ENCODE data around the gene TESK1. TPM values are rescaled to one million over a fixed set of nuclear protein-coding genes. Genes with fewer than 3 reads are reported as not detected.
A peak's percentile ranks its signal among the peaks of the same experiment; 100 is the strongest.

The TESK1 gene
- polyA plus RNA-seq, 3 donors, result 2.9 to 38.3 (median 2.9) TPM

- H3K27me3 Mint-ChIP-seq (ENCODE audit: low read depth in 3 of 3), result peaks cover 0 to 2% (median 0%) of the 10 kb centered on the region in 3 donors
- H3K9ac ChIP-seq (ENCODE audit: insufficient read depth, low read length, poor library complexity, severe bottlenecking), result no peak overlapping the region
- H3K4me3 ChIP-seq (replicated peaks in 1 of 3; ENCODE audit: low read depth in 2 of 3, low read length in 3 of 3), result peak overlapping the region in 1 of 3 experiments; percentile 98
- intact Hi-C loops (cut with micrococcal nuclease), result loop anchor here (5.0 to 10.0 kb wide), 5 partner anchors 51 to 208 kb away; partner anchors contain the start of genes CCDC107 (in 1 of the 2), CREB3 (in 1 of the 2), GBA2 (in 1 of the 2) and HINT2 (in 1 of the 2)
- peaks cover 27 to 35% of the 10 kb centered on the region in 2 donors for H3K4me1 ChIP-seq (ENCODE audit: control insufficient read depth in 1 of 2, insufficient read depth in 2 of 2, low read length in 2 of 2)
- DNase-seq, result no peak
- no peaks in the 10 kb centered on the region for H3K9me3 Mint-ChIP-seq
- no peak overlapping the region for H3K27ac Mint-ChIP-seq
- peaks cover 34% of the 10 kb centered on the region for H3K4me1 Mint-ChIP-seq
- H3K36me3 Mint-ChIP-seq, result peaks cover 25 to 29% of the 10 kb centered on the region in 2 donors
- H3K9me3 ChIP-seq (replicated peaks in 1 of 2; ENCODE audit: control insufficient read depth in 1 of 2, insufficient read depth in 1 of 2, low read length in 2 of 2), result no peaks in the 10 kb centered on the region
- WGBS (ENCODE audit: insufficient coverage), result 97% methylated on average over 5 of the region's 7 CpGs
- no peak overlapping the region for H3K27ac ChIP-seq (ENCODE audit: low read depth in 1 of 2, low read length in 2 of 2)
- H3K4me2 ChIP-seq (replicated peaks; ENCODE audit: extremely low read depth, low read length, poor library complexity, severe bottlenecking), result no peak overlapping the region
- H3K36me3 ChIP-seq (replicated peaks in 1 of 2; ENCODE audit: control insufficient read depth in 1 of 2, insufficient read depth in 2 of 2, low read length in 2 of 2), result peaks cover 28% of the 10 kb centered on the region in 2 donors
- H2AFZ ChIP-seq (ENCODE audit: insufficient read depth, low read depth, low read length, poor library complexity, severe bottlenecking), result no peak overlapping the region
- peak overlapping the region in 1 of 2 donors; percentile 1 for H3K4me3 Mint-ChIP-seq
- peaks cover 13% of the 10 kb centered on the region for H4K20me1 ChIP-seq (ENCODE audit: insufficient read depth, low read length)
- H3K79me2 ChIP-seq (ENCODE audit: insufficient read depth, low read length), result peaks cover 12% of the 10 kb centered on the region
- no peak for TF ChIP-seq CTCF (IDR thresholded peaks at IDR 0.05)
- H3K27me3 ChIP-seq (ENCODE audit: control insufficient read depth in 2 of 2, insufficient read depth in 2 of 2, low read length in 2 of 2), result no peaks in the 10 kb centered on the region
Measured at GRCh38 chr9:35606726-35607125, 1.7 kb downstream of the TESK1 start.

DNA sequence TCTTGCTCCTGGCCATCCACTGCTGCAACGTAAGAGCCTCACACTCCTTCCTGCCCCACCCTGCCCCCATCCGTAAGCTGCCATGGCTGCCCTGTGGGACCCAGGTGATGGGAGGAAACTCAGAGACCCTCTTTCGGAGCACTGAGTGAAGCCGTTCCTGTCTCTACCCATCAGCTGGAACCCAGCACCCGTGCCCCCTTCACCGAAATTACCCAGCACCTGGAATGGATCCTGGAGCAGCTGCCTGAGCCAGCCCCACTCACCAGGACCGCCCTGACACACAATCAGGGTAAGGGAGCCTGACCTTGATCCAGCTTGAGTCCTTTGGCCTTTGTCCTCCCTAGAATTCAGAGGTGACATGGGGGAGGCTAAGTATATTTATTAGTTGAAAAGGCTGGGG is 3.2 kb downstream of the TESK1 start:
- Mint-ChIP-seq H3K9me3 (no peaks in the 10 kb centered on the region), H3K4me3 (no peak overlapping the region), H3K36me3 (peaks cover 25 to 29% of the 10 kb centered on the region in 2 donors), H3K27ac (no peak overlapping the region), H3K4me1 (peaks cover 34% of the 10 kb centered on the region), H3K27me3 (ENCODE audit: low read depth in 3 of 3) (no peaks in the 10 kb centered on the region)
- Histone ChIP-seq H3K9ac (ENCODE audit: insufficient read depth, low read length, poor library complexity, severe bottlenecking) (no peak overlapping the region), H3K27me3 (ENCODE audit: control insufficient read depth in 2 of 2, insufficient read depth in 2 of 2, low read length in 2 of 2) (no peaks in the 10 kb centered on the region), H3K4me1 (ENCODE audit: control insufficient read depth in 1 of 2, insufficient read depth in 2 of 2, low read length in 2 of 2) (peaks cover 23 to 29% of the 10 kb centered on the region in 2 donors), H3K36me3 (replicated peaks in 1 of 2; ENCODE audit: control insufficient read depth in 1 of 2, insufficient read depth in 2 of 2, low read length in 2 of 2) (peaks cover 28% of the 10 kb centered on the region in 2 donors), H3K79me2 (ENCODE audit: insufficient read depth, low read length) (peaks cover 12% of the 10 kb centered on the region), H3K4me3 (replicated peaks in 1 of 3; ENCODE audit: low read depth in 2 of 3, low read length in 3 of 3) (no peak overlapping the region), H2AFZ (ENCODE audit: insufficient read depth, low read depth, low read length, poor library complexity, severe bottlenecking) (no peak overlapping the region), H3K9me3 (replicated peaks in 1 of 2; ENCODE audit: control insufficient read depth in 1 of 2, insufficient read depth in 1 of 2, low read length in 2 of 2) (no peaks in the 10 kb centered on the region), H3K4me2 (replicated peaks; ENCODE audit: extremely low read depth, low read length, poor library complexity, severe bottlenecking) (no peak overlapping the region), H3K27ac (ENCODE audit: low read depth in 1 of 2, low read length in 2 of 2) (no peak overlapping the region), H4K20me1 (ENCODE audit: insufficient read depth, low read length) (peaks cover 13% of the 10 kb centered on the region)
- no peak for TF ChIP-seq CTCF (IDR thresholded peaks at IDR 0.05)
- no peak for DNase-seq
- intact Hi-C loops (cut with micrococcal nuclease), result loop anchor here (5.0 to 10.0 kb wide), 5 partner anchors 49 to 207 kb away; partner anchors contain the start of genes CCDC107 (in 1 of the 2), CREB3 (in 1 of the 2), GBA2 (in 1 of the 2) and HINT2 (in 1 of the 2)
- WGBS (ENCODE audit: insufficient coverage), result 98% methylated on average over 6 of the region's 7 CpGs
